Left cardiac atrium (tissue), 4 donors: Measurements from ENCODE around the gene ABCA7. TPM values are rescaled to one million over a fixed set of nuclear protein-coding genes. Genes with fewer than 3 reads are reported as not detected.
A peak's percentile ranks its signal among the peaks of the same experiment; 100 is the strongest.

Experiments
- ATAC-seq, 2 donors: fragments of 200-7000 bp; cut with Tn5 transposase; one replicate each; pipeline ENCODE4 v1.9.1; 2020; ENCODE audit warnings: mild to moderate bottlenecking in 2 of 2, moderate library complexity in 2 of 2
- DNase-seq: peaks from one replicate; pipeline ENCODE4 v3.0.0-alpha.2; 2020
- intact Hi-C, 2 donors: fragments of 100-400 bp; cut with DNase I; formaldehyde crosslinking; loops; one replicate each; pipeline versions ENCODE4 v1.14.1 to v1.15.1; 2022 to 2023
- total RNA-seq, 2 donors: library from RNA; stranded (reverse); fragmentation: NEBNext Ultra II Directional; extraction: Animal tissue kit (Norgen Biotek cat#: 25700); gene quantifications; one replicate each; pipeline ENCODE4 v1.2.1, GENCODE V29; 2021
- donor health status: DM: no; HTN: yes; CAD: no.
- donor health status: DM: no; HTN: yes; CAD: no; lungs with severe emphysema.
- donor health status: DM: yes; HTN: yes; CAD: no.
- donor health status: Dilated cardiomyopathy.

Gene ABCA7
- total RNA-seq, 2 donors from 2014 or later = 7.7 to 10.0 TPM

DNA sequence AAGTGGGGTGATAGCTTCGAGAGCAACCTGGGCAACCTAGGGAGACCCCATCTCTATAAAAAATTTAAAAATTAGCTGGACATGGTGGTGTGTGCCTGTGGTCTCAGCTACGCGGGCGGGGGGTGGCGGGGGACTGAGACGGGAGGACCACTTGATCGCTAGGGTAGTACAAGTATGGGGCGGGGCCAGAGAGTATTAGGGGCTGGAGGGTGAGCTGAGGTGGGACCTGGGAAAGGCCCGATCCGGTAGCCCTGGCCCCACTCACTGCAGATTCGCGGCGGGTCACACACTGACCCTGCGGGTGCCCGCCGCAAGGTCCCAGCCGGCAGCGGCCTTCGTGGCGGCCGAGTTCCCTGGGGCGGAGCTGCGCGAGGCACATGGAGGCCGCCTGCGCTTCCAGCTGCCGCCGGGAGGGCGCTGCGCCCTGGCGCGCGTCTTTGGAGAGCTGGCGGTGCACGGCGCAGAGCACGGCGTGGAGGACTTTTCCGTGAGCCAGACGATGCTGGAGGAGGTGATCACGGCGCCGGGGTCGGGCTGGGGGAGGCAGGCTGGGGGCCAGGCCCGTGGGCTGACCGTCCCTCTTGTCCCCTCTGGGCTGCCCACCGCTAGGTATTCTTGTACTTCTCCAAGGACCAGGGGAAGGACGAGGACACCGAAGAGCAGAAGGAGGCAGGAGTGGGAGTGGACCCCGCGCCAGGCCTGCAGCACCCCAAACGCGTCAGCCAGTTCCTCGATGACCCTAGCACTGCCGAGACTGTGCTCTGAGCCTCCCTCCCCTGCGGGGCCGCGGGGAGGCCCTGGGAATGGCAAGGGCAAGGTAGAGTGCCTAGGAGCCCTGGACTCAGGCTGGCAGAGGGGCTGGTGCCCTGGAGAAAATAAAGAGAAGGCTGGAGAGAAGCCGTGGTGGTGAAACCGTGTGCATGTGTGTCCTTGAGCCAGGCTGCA is 25.0 kb downstream of the ABCA7 start:
- ATAC-seq (peak; percentile 54 to 67), DNase-seq (peak; percentile 82)
- intact Hi-C loops = no loop called here

- no peak for ATAC-seq
- DNase-seq = no peak
- intact Hi-C loops = no loop called here
These were observed 25.8 kb downstream of the ABCA7 start for GRCh38 chr19:1065606-1066109.

DNA sequence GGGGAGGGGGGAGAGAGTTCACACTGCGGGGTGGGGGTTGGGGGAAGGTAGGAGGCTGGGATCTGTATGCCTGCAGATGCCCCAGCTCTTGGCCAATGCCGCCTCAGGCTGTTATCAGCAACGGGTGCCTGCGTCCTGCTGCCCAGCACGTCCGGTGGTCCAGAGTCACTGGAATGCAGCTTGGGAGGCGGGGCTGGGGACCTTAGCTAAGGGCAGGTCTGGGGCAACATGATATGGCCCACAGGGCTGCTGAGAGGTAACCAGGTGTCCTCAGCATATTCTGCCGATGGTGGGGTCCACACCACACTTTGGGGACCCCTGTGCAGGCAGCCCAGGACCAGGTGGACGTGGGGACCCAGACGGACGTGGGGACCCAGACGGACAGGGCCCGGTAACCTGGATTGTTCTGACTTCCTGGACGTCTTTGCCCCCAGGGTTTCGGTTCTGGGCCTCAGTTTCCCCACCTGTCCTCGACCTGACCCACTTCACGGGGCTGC is 26.4 kb downstream of the ABCA7 start:
- DNase-seq (no peak), ATAC-seq (no peak)
- intact Hi-C loops = no loop called here

DNA sequence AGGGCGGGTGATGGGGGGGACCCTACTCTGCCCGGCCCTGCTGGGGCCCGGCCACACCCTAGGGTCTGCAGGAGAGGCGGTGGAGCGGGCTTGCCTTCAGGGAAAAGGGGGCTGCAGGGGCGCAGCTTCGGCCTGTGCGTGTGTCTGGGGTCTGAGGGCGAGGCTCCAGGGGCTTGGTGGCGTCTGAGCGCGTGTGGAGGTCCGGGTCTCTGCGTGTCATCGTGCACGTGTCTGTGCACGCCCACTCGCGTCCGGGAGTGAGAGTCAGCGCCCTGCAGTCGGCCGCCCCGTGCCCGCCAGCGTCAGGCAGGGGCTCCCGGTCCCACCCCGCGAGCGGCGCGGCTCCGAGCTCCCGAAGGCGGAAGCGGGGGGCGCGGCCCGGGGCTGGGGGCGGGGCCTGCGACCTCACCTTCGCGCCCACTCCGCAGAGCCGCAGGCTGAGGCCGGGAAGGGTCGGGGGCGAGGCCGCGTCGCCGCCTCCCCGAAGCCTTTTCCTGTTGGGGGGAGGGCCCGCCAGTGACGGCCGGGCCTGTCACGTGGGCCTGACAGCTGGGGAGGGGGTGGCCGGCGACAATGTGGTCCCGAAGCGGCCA is 26.9 kb downstream of the ABCA7 start, which contains the start of gene ARHGAP45:
TSS of gene ARHGAP45 (plus strand) at position 420 of the 593 bp plus-strand sequence. CDS start 239 bp downstream, outside the sequence.
- ATAC-seq (peak; percentile 8 to 32), DNase-seq (peak; percentile 67)
- intact Hi-C loops = no loop called here

- intact Hi-C loops = no loop called here
- ATAC-seq = peak in 1 of 2 donors; percentile 1
- no peak for DNase-seq
These were observed 27.5 kb downstream of the ABCA7 start for GRCh38 chr19:1067341-1067957.

- peak; percentile 63 for DNase-seq
- ATAC-seq = peak in 1 of 2 donors; percentile 14
These were observed 28.4 kb downstream of the ABCA7 start for GRCh38 chr19:1068009-1069001.

GRCh38 chr19:1069009-1069779 is 29.3 kb downstream of the ABCA7 start:
- ATAC-seq = peak; percentile 45 to 51
- intact Hi-C loops = no loop called here
- DNase-seq = peak; percentile 79

More at GRCh38 chr19:1068009-1069001, 28.4 kb downstream of the ABCA7 start:
- intact Hi-C loops = no loop called here

GRCh38 chr19:1070576-1070930 is 30.6 kb downstream of the ABCA7 start:
- intact Hi-C loops = no loop called here
- no peak for DNase-seq
- no peak for ATAC-seq

- intact Hi-C loops = no loop called here
- ATAC-seq = no peak
- peak; percentile 39 for DNase-seq
These were observed 31.3 kb downstream of the ABCA7 start for GRCh38 chr19:1070931-1071791.

DNA sequence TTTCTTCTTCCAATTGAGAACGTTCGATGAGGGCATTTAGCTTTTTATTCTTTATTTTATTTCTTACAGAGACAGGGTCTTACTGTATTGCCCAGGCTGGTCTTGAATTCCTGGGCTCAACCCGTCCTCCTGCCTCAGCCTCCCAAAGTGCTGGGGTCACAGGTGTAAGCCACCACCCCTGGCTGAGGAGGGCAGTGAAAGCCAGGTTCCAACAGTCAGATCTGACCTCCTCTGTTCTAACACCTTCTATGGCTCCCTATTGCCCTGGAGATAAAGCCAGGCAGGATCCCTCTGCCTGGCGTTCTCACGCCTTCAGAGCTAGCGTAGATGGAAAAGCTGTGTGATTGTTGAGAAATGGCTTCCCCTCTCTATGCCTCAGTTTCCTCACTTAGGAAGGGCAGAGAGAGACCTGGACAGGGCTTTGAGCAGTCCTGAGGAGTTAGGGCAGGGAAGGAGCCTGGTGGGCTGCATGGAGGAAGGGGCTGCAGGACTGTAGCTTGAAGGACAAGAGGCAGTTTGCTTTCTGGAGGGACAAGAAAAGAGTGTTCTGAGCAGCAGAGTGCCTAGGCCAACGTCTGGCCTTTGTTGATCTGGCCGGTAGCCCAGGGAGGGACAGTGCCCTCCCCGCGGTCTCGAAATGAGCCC is 32.6 kb downstream of the ABCA7 start:
- ATAC-seq = no peak
- DNase-seq = no peak
- intact Hi-C loops = no loop called here

DNA sequence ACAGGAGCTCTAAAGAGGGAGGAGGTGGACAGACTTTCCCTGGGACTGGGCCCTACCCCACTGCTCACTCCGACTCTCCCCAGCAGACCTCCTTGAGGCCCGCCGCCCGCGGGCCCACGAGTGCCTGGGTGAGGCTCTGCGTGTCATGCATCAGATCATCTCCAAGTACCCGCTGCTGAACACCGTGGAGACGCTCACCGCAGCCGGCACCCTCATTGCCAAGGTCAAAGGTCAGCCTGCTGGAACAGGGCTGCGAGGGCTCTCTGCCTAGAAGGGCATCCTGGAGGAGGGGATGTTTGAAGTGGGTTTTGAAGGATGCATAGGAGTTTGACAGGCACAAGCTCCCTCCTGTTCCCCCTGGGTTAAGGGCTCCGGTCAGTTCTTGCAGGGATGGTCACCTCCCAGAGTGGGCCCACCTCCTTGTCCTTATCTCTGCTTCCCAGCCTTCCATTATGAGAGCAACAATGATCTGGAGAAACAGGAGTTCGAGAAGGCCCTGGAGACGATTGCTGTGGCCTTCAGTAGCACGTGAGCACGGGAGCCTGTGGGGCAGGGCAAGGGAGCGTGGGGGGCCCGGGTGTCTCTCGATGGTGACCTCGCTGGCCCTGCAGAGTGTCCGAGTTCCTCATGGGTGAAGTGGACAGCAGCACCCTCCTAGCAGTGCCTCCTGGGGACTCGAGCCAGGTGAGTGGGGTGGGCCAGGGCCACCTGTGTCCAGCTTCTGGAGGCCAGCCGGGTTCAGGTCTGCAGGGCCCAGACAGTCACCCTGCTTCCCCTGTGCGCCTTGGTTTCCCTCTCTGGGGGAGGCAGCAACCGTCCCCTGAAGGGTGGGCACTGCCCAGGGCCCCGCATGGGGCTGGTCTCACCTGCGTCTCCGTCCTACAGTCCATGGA is 33.4 kb downstream of the ABCA7 start:
- no peak for ATAC-seq
- intact Hi-C loops = no loop called here
- no peak for DNase-seq

- intact Hi-C loops = no loop called here
- no peak for ATAC-seq
These were observed 34.1 kb downstream of the ABCA7 start for GRCh38 chr19:1073956-1074517.

GRCh38 chr19:1074544-1075283 is 34.8 kb downstream of the ABCA7 start:
- peak; percentile 40 to 41 for ATAC-seq
- DNase-seq = peak; percentile 88
- intact Hi-C loops = no loop called here

More at GRCh38 chr19:1073956-1074517, 34.1 kb downstream of the ABCA7 start:
- DNase-seq = no peak

GRCh38 chr19:1076046-1076386 is 36.1 kb downstream of the ABCA7 start:
- intact Hi-C loops = no loop called here

More at GRCh38 chr19:1076046-1076386, 36.1 kb downstream of the ABCA7 start:
- DNase-seq = no peak
- ATAC-seq = no peak
